H9 (cell line): ENCODE data around the gene MYO15A. TPM values are rescaled to one million over a fixed set of nuclear protein-coding genes. Genes with fewer than 3 reads are reported as not detected.

Experiments used
- DNase-seq: peaks from one replicate; pipeline ENCODE4 v3.0.0-alpha.2; 2017
- H2AFZ ChIP-seq: one replicate; pipeline ENCODE4 v1.6.1; 2013; ENCODE audit warnings: mild to moderate bottlenecking, low read length, control low read depth, moderate library complexity
- H2AK5ac ChIP-seq: 2 replicates; pipeline ENCODE4 v1.6.1; 2013; ENCODE audit warnings: low read length, control low read depth, mixed read lengths; ENCODE audit not compliant: insufficient read length
- H2BK120ac ChIP-seq: one replicate; pipeline ENCODE4 v1.6.1; 2013; ENCODE audit warnings: low read depth, mild to moderate bottlenecking, low read length, control low read depth, inconsistent platforms; ENCODE audit not compliant: poor library complexity, severe bottlenecking
- H2BK12ac ChIP-seq: 2 replicates; pipeline ENCODE4 v1.6.1; 2013; ENCODE audit warnings: low read length, control low read depth, mixed read lengths, low read depth; ENCODE audit not compliant: insufficient read length
- H2BK15ac ChIP-seq: 2 replicates; pipeline ENCODE4 v1.6.1; 2013; ENCODE audit warnings: low read depth, low read length, control low read depth
- H2BK20ac ChIP-seq: one replicate; pipeline ENCODE4 v1.6.1; 2013; ENCODE audit warnings: low read depth, mild to moderate bottlenecking, low read length, control low read depth, inconsistent platforms; ENCODE audit not compliant: poor library complexity, severe bottlenecking
- H2BK5ac ChIP-seq: 2 replicates; pipeline ENCODE4 v1.6.1; 2013; ENCODE audit warnings: low read length, control low read depth, mixed read lengths; ENCODE audit not compliant: insufficient read length
- H3K14ac ChIP-seq: 2 replicates; pipeline ENCODE4 v1.6.1; 2013; ENCODE audit warnings: low read length, control low read depth; ENCODE audit not compliant: insufficient read depth
- H3K18ac ChIP-seq: 2 replicates; pipeline ENCODE4 v1.6.1; 2013; ENCODE audit warnings: low read depth, mild to moderate bottlenecking, mixed read lengths, low read length, control low read depth; ENCODE audit not compliant: insufficient read length
- H3K23ac ChIP-seq: 2 replicates; pipeline ENCODE4 v1.6.1; 2013; ENCODE audit warnings: low read length, control low read depth, mixed read lengths, low read depth; ENCODE audit not compliant: insufficient read length
- H3K23me2 ChIP-seq: 2 replicates; pipeline ENCODE4 v1.6.1; 2013; ENCODE audit warnings: low read depth, mild to moderate bottlenecking, mixed read lengths, low read length, control low read depth; ENCODE audit not compliant: insufficient read length, poor library complexity, severe bottlenecking
- H3K27ac ChIP-seq: 2 replicates; pipeline ENCODE4 v1.5.1; 2013; ENCODE audit warnings: low read length, control low read depth, mixed read lengths, low read depth; ENCODE audit not compliant: insufficient read length
- H3K27me3 ChIP-seq: 2 replicates; pipeline ENCODE4 v1.6.1; 2013; ENCODE audit warnings: low read length, control low read depth, inconsistent platforms; ENCODE audit not compliant: insufficient read depth
- H3K4ac ChIP-seq: 2 replicates; pipeline ENCODE4 v1.6.1; 2013; ENCODE audit warnings: low read depth, mild to moderate bottlenecking, control low read depth, inconsistent platforms, low read length, moderate library complexity
- H3K4me1 ChIP-seq: 2 replicates; pipeline ENCODE4 v1.6.1; 2013; ENCODE audit warnings: low read length, control low read depth, inconsistent platforms; ENCODE audit not compliant: insufficient read depth
- H3K4me2 ChIP-seq: 2 replicates; pipeline ENCODE4 v1.6.1; 2013; ENCODE audit warnings: low read length, control low read depth, mixed read lengths; ENCODE audit not compliant: insufficient read length, insufficient read depth
- H3K56ac ChIP-seq: 2 replicates; pipeline ENCODE4 v1.6.1; 2013; ENCODE audit warnings: low read depth, mild to moderate bottlenecking, mixed read lengths, low read length, control low read depth; ENCODE audit not compliant: insufficient read length
- H3K79me1 ChIP-seq: 2 replicates; pipeline ENCODE4 v1.6.1; 2013; ENCODE audit warnings: low read depth, mild to moderate bottlenecking, moderate library complexity, low read length, control low read depth, inconsistent platforms; ENCODE audit not compliant: insufficient read depth, poor library complexity, severe bottlenecking
- H3K79me2 ChIP-seq: 2 replicates; pipeline ENCODE4 v1.6.1; 2013; ENCODE audit warnings: low read length, control low read depth, inconsistent platforms; ENCODE audit not compliant: insufficient read depth
- H3K9ac ChIP-seq: 2 replicates; pipeline ENCODE4 v1.6.1; 2013; ENCODE audit warnings: low read length, control low read depth, mixed read lengths; ENCODE audit not compliant: insufficient read length; ENCODE audit errors: extremely low read depth
- H3K9me3 ChIP-seq: one replicate; pipeline ENCODE4 v1.6.1; 2013; ENCODE audit warnings: low read depth, low read length, inconsistent platforms; ENCODE audit not compliant: control insufficient read depth
- H3T11ph ChIP-seq: one replicate; pipeline ENCODE4 v1.6.1; 2013; ENCODE audit warnings: mild to moderate bottlenecking, low read length, control low read depth, inconsistent platforms
- H4K20me1 ChIP-seq: one replicate; pipeline ENCODE4 v1.6.1; 2013; ENCODE audit not compliant: control insufficient read depth, insufficient read length, insufficient read depth
- H4K5ac ChIP-seq: 2 replicates; pipeline ENCODE4 v1.6.1; 2013; ENCODE audit warnings: low read depth, mild to moderate bottlenecking, mixed read lengths, low read length, control low read depth; ENCODE audit not compliant: insufficient read length
- H4K8ac ChIP-seq: replicated peaks from 2 replicates; pipeline ENCODE4 v1.6.1; 2013; ENCODE audit warnings: low read length, control low read depth, mixed read lengths, low read depth; ENCODE audit not compliant: insufficient read length
- H4K91ac ChIP-seq: 2 replicates; pipeline ENCODE4 v1.6.1; 2013; ENCODE audit warnings: low read depth, mild to moderate bottlenecking, moderate library complexity, mixed read lengths, low read length, control low read depth; ENCODE audit not compliant: insufficient read length
- H3K27ac Mint-ChIP-seq, 3 experiments: 2 replicates in 2 of 3; 3 replicates in 1 of 3; pipeline ENCODE4 v1.8.0; 2020 to 2021; ENCODE audit warnings: mixed read lengths in 3 of 3, mild to moderate bottlenecking in 1 of 3, moderate library complexity in 1 of 3
- H3K27me3 Mint-ChIP-seq: 2 replicates; pipeline ENCODE4 v1.8.0; 2021; ENCODE audit warnings: low read depth, mild to moderate bottlenecking, moderate library complexity, mixed read lengths
- H3K36me3 Mint-ChIP-seq, 3 experiments: 2 replicates in 2 of 3; 3 replicates in 1 of 3; pipeline ENCODE4 v1.8.0; 2020 to 2021; ENCODE audit warnings: low read depth in 3 of 3, mixed read lengths in 3 of 3; ENCODE audit not compliant: insufficient read depth in 1 of 3
- H3K4me1 Mint-ChIP-seq, 2 experiments: 2 replicates each; pipeline ENCODE4 v1.8.0; 2020; ENCODE audit warnings: mixed read lengths in 2 of 2
- H3K4me3 Mint-ChIP-seq, 2 experiments: 2 replicates in 1 of 2; 3 replicates in 1 of 2; pipeline ENCODE4 v1.8.0; 2020 to 2021; ENCODE audit warnings: mild to moderate bottlenecking in 2 of 2, mixed read lengths in 2 of 2, moderate library complexity in 1 of 2
- H3K9me3 Mint-ChIP-seq, 2 experiments: 2 replicates in 1 of 2; 3 replicates in 1 of 2; pipeline ENCODE4 v1.8.0; 2020; ENCODE audit warnings: mild to moderate bottlenecking in 2 of 2, mixed read lengths in 2 of 2, moderate library complexity in 1 of 2
- CTCF ChIP-seq: fragments of 200-600 bp; sonication (generic); conservative IDR thresholded peaks from 3 replicates; pipeline ENCODE4 v1.8.0; 2021; ENCODE audit warnings: antibody characterized with exemption, mild to moderate bottlenecking
- WGBS: extraction: QIAGEN DNeasy Blood & Tissue Kit; methylation state at CpG from one replicate; pipeline ENCODE4 v1.1.7; 2013; ENCODE audit warnings: missing lambda C conversion rate, low lambda C conversion rate, mixed read lengths; ENCODE audit not compliant: insufficient read length; ENCODE audit errors: extremely low coverage; 5-methylcytosine and 5-hydroxymethylcytosine counted together
- total RNA-seq: library from RNA; stranded (reverse); gene quantifications from 2 replicates; pipeline ENCODE4 v1.2.1, GENCODE V29; 2021

The MYO15A gene
- total RNA-seq, 1 experiment from 2014 or later = 2.5 TPM

GRCh38 chr17:18100616-18101015, 7.9 kb upstream of the MYO15A start:
- WGBS = no CpG with 5 or more reads among the region's 10 CpGs

More at GRCh38 chr17:18100616-18101015, 7.9 kb upstream of the MYO15A start:
- no peak for TF ChIP-seq CTCF
- Mint-ChIP-seq H3K36me3 (peaks cover 13 to 69% (median 30%) of the 10 kb centered on the region in 3 experiments), H3K4me3 (no peak overlapping the region), H3K9me3 (no peaks in the 10 kb centered on the region), H3K27ac (no peak overlapping the region), H3K27me3 (no peaks in the 10 kb centered on the region), H3K4me1 (no peaks in the 10 kb centered on the region)
- H4K91ac ChIP-seq = no peak overlapping the region
- H3K4me2 ChIP-seq = no peak overlapping the region
- no peaks in the 10 kb centered on the region for H3K23me2 ChIP-seq
- no peak overlapping the region for H3K18ac ChIP-seq
- no peak overlapping the region for H3K56ac ChIP-seq
- no peak overlapping the region for H4K8ac ChIP-seq
- H2BK5ac ChIP-seq = no peak overlapping the region
- H3K79me2 ChIP-seq = no peaks in the 10 kb centered on the region
- no peaks in the 10 kb centered on the region for H3K9me3 ChIP-seq
- no peak overlapping the region for H4K5ac ChIP-seq
- no peaks in the 10 kb centered on the region for H3K4me1 ChIP-seq
- H2AFZ ChIP-seq = no peak overlapping the region
- no peaks in the 10 kb centered on the region for H4K20me1 ChIP-seq
- no peaks in the 10 kb centered on the region for H3K27me3 ChIP-seq
- no peak overlapping the region for H3K27ac ChIP-seq
- H3K4ac ChIP-seq = no peak overlapping the region
- no peak overlapping the region for H2BK12ac ChIP-seq
- H3K23ac ChIP-seq = no peak overlapping the region
- H3K9ac ChIP-seq = no peak overlapping the region
- no peak overlapping the region for H2BK15ac ChIP-seq
- H2BK120ac ChIP-seq = no peak overlapping the region
- DNase-seq = no peak
- H3T11ph ChIP-seq = no peak overlapping the region
- H2AK5ac ChIP-seq = no peak overlapping the region
- no peak overlapping the region for H3K14ac ChIP-seq
- H3K79me1 ChIP-seq = no peaks in the 10 kb centered on the region
- no peak overlapping the region for H2BK20ac ChIP-seq
